ENCODE measurements around the gene SH3PXD2A.
"Not testable (repeated sequence)": the region's sequence is repeated elsewhere in the genome, so short reads cannot be mapped to it uniquely, and the experiment has no call there.

Gene SH3PXD2A

DNA sequence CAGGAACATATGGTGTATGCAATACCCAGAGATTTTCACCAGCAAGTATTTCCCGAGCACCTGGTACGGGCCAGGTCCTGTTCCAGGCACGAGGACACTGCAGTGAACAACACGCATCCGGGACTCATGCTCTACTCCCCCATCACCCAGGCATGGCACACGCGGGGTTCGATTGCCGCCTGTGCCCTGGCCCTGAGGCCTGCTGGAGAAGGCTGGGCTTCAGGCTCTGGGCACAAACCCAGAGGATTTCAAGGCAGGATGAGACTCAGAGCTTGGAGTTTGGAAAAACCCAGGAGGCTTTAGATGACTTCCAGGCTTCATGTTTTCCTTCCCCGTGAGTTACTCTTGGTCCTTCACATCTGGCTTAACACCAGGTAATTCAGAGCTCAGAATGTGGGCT, 218.4 kb downstream of the SH3PXD2A start:
- no peak for DNase-seq (ENCODE audit: low read depth)
- TF ChIP-seq, protein P1, sequence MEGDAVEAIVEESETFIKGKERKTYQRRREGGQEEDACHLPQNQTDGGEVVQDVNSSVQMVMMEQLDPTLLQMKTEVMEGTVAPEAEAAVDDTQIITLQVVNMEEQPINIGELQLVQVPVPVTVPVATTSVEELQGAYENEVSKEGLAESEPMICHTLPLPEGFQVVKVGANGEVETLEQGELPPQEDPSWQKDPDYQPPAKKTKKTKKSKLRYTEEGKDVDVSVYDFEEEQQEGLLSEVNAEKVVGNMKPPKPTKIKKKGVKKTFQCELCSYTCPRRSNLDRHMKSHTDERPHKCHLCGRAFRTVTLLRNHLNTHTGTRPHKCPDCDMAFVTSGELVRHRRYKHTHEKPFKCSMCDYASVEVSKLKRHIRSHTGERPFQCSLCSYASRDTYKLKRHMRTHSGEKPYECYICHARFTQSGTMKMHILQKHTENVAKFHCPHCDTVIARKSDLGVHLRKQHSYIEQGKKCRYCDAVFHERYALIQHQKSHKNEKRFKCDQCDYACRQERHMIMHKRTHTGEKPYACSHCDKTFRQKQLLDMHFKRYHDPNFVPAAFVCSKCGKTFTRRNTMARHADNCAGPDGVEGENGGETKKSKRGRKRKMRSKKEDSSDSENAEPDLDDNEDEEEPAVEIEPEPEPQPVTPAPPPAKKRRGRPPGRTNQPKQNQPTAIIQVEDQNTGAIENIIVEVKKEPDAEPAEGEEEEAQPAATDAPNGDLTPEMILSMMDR (conservative IDR thresholded peaks at IDR 0.05; ENCODE audit: low read depth, low read length): no peak
- H3K4me3 ChIP-seq (ENCODE audit: low read length): no peak overlapping the region

DNA sequence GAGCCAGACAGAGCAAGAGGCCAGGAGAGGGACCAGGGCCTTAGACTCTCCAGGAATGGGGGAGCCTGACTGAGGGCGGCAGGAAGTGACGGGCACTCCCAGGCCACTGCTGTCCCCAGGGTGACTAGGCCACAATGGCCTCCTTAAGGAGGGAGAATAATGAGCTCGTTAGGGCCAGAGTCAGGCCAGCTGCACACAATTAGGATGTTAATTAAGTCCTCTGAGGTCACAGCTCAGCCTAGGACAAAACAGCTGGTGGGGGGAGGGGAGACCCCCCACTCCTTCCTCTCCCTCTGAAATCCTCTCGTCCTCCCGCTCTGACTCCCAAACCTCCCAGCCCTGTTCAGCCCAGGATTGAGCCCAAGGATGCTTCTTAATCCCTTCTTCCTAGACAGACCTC, 218.9 kb downstream of the SH3PXD2A start:
- no peak overlapping the region for H3K4me3 ChIP-seq (ENCODE audit: low read length)
- TF ChIP-seq, protein P1 (conservative IDR thresholded peaks at IDR 0.05; ENCODE audit: low read depth, low read length): no peak
- no peak for DNase-seq (ENCODE audit: low read depth)

DNA sequence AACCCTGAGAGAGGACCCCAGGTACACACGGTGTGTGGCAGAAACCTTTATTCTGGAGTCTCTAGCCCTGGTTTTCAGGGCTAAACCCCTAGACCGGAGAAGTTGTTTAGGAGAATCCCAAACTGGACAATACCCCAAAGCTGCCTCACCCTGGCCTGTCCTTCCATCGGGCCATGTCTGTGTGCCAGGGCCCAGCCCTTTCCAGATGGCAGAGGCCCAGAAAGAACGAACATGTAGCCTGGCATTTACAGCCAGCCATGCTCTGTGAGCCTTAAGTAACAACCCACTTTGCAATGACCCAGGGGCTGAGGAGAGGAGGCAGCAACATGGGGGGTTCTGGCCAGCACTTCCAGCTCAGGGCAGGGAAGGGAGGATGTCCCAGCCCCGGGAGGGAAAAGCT, 219.8 kb downstream of the SH3PXD2A start:
- no peak for DNase-seq (ENCODE audit: low read depth)
- H3K4me3 ChIP-seq (ENCODE audit: low read length): no peak overlapping the region
- TF ChIP-seq, protein P1 (conservative IDR thresholded peaks at IDR 0.05; ENCODE audit: low read depth, low read length): no peak

DNA sequence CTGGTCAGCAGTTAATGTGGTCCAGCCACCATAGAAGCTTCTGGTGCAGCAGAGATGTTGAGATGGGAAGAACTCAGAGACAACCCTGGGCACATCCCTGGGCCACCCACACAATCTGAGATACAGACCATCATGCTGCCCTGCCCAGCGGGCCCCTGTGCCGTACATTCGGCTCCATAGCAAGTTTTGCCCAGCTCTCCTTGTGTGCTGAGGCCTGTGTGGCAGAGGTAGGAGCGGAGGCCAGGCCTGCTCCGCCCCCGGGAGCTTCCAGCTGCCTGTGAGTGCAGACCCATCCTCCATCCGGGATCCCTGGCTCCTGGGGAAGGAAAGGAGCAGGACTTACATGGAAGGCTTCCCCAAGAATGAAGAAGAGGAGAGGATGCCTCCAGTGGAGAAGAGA, 221.5 kb downstream of the SH3PXD2A start:
- DNase-seq (ENCODE audit: low read depth): no peak
- H3K4me3 ChIP-seq (ENCODE audit: low read length): no peak overlapping the region
- TF ChIP-seq, protein P1 (conservative IDR thresholded peaks at IDR 0.05; ENCODE audit: low read depth, low read length): no peak

DNA sequence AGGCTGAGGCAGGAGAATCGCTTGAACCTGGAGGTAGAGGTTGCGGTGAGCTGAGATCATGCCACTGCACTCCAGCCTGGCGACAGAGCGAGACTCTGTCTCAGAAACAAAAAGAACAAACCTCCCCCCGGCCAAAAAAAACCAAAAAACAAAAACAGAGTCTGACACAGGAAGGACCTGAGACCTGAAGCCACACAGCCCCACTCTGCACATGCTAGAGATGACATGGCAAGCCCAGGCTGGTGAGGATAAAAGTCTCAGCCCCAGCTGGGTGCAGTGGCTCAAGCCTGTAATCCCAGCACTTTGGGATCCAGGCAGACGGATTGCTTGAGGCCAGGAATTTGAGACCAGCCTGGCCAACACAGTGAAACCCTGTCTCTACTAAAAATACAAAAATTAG, 222.5 kb downstream of the SH3PXD2A start:
- not testable (repeated sequence) for H3K4me3 ChIP-seq (ENCODE audit: low read length); DNase-seq (ENCODE audit: low read depth)

DNA sequence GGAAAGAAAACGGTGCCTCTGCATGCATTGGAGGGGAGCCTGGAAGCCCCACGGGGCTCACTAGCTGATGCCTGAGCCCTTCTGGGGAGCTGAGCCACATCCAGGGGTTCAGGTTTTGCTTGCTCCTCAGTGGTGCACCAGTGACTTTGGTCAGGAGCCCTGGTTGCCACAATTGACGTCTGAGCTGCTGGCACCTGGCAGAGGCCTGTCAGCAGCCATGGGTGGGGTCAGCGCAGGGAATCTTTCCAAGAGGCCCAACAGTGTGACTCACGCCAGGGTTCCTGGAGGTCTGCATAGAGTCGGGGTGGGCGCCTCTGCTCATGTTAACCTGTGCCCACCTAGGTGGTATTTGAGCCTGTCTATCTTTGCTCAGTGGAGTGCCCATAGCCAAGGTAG, 223.1 kb downstream of the SH3PXD2A start:
- no peak overlapping the region for H3K4me3 ChIP-seq (ENCODE audit: low read length)
- DNase-seq (ENCODE audit: low read depth): no peak
- TF ChIP-seq, protein P1 (conservative IDR thresholded peaks at IDR 0.05; ENCODE audit: low read depth, low read length): no peak

DNA sequence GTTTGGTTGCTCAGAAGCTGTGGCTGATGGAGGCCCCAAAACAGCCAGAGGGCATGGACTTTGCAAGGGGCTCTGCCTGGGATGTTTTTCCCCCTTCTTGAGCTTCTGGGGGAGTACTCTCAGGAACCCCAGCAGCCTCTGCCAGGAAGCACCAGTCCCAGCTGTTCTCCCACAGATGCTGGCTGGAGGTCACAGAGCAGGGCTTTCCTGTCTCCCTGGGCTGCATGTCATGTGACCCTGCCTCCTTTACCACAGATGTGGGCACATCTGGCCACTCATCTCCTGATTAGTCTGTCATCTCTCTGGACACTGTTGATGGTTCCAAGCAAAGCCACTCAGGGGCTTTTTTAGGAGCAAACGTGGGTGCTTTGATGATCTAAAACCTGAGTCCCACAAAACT, 225.2 kb downstream of the SH3PXD2A start:
- DNase-seq (ENCODE audit: low read depth): no peak
- no peak overlapping the region for H3K4me3 ChIP-seq (ENCODE audit: low read length)
- TF ChIP-seq, protein P1 (conservative IDR thresholded peaks at IDR 0.05; ENCODE audit: low read depth, low read length): no peak

DNA sequence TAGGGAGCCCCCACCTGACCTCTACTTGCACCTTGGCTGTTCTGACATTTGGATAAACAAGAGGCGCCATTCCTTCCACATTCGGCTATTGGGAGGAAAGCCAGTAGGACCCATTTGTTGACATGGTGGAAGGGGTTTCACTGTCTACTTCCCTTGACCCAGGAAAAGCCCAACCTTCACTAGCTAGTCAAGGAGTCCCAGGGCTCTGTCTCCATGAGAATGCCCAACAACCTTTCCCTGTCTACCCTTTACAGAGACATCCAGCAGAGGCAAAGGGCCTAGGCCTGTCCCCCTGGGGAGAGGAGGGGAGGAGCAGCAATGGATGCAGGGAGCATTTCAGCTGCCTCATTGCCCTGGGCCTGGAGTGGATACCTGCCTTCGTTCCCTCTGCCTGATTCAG, 225.8 kb downstream of the SH3PXD2A start:
- TF ChIP-seq, protein P1 (conservative IDR thresholded peaks at IDR 0.05; ENCODE audit: low read depth, low read length): no peak
- DNase-seq (ENCODE audit: low read depth): no peak
- no peak overlapping the region for H3K4me3 ChIP-seq (ENCODE audit: low read length)

Data from retinal pigment epithelial cell (primary cell).